GM23338 (cell line): ENCODE measurements around the gene RBM3. TPM values are rescaled to one million over a fixed set of nuclear protein-coding genes. Genes with fewer than 3 reads are reported as not detected.

Experiments
- ATAC-seq: fragments of 200-7000 bp; cut with Tn5 transposase; 3 replicates; pipeline ENCODE4 v1.9.1; 2020
- DNase-seq: peaks from one replicate; pipeline ENCODE4 v3.0.0-alpha.2; 2015; ENCODE audit warnings: low spot score
- H2AFZ ChIP-seq: fragments of 200-600 bp; sonication (generic); 2 replicates; pipeline ENCODE4 v1.8.0; 2016; ENCODE audit warnings: antibody characterized with exemption, mild to moderate bottlenecking, moderate library complexity
- H3F3A ChIP-seq: fragments of 200-600 bp; sonication (generic); replicated peaks from 2 replicates; pipeline ENCODE4 v1.8.0; 2017; ENCODE audit warnings: antibody characterized with exemption, mixed run types, low read depth
- H3K27ac ChIP-seq: fragments of 200-600 bp; sonication (generic); 2 replicates; pipeline ENCODE4 v1.6.1; 2016; ENCODE audit warnings: low read depth
- H3K27me3 ChIP-seq: fragments of 200-600 bp; sonication (generic); 2 replicates; pipeline ENCODE4 v1.8.0; 2016; ENCODE audit warnings: mild to moderate bottlenecking, mixed run types, moderate library complexity; ENCODE audit not compliant: insufficient read depth
- H3K36me3 ChIP-seq: fragments of 200-600 bp; sonication (generic); 2 replicates; pipeline ENCODE4 v1.8.0; 2016; ENCODE audit warnings: mild to moderate bottlenecking; ENCODE audit not compliant: insufficient read depth
- H3K4me1 ChIP-seq: fragments of 200-600 bp; sonication (generic); 2 replicates; pipeline ENCODE4 v1.8.0; 2016; ENCODE audit warnings: mild to moderate bottlenecking, moderate library complexity; ENCODE audit not compliant: insufficient read depth
- H3K4me2 ChIP-seq: fragments of 200-600 bp; sonication (generic); 2 replicates; pipeline ENCODE4 v1.7.1; 2017; ENCODE audit warnings: mixed run types
- H3K4me3 ChIP-seq: fragments of 200-600 bp; sonication (generic); 2 replicates; pipeline ENCODE4 v1.6.1; 2016; ENCODE audit warnings: mixed run types
- H3K79me2 ChIP-seq: fragments of 200-600 bp; sonication (generic); replicated peaks from 2 replicates; pipeline ENCODE4 v1.8.0; 2017; ENCODE audit warnings: mild to moderate bottlenecking; ENCODE audit not compliant: insufficient read depth
- H3K9me2 ChIP-seq: fragments of 200-600 bp; sonication (generic); 2 replicates; pipeline ENCODE4 v1.8.0; 2017; ENCODE audit not compliant: insufficient read depth
- H4K20me1 ChIP-seq: fragments of 200-600 bp; sonication (generic); replicated peaks from 2 replicates; pipeline ENCODE4 v1.8.0; 2017; ENCODE audit warnings: mild to moderate bottlenecking; ENCODE audit not compliant: insufficient read depth
- H3K27ac Mint-ChIP-seq: 2 replicates; pipeline ENCODE4 v1.8.0; 2020; ENCODE audit warnings: inconsistent platforms, mild to moderate bottlenecking, moderate library complexity, mixed read lengths
- H3K27me3 Mint-ChIP-seq: 3 replicates; pipeline ENCODE4 v1.8.0; 2022; ENCODE audit warnings: low read depth, mild to moderate bottlenecking, moderate library complexity, mixed read lengths, inconsistent platforms; ENCODE audit not compliant: insufficient read depth, poor library complexity
- H3K36me3 Mint-ChIP-seq: 3 replicates; pipeline ENCODE4 v1.8.0; 2021; ENCODE audit warnings: low read depth, mild to moderate bottlenecking, inconsistent platforms, moderate library complexity, mixed read lengths
- H3K4me1 Mint-ChIP-seq: 3 replicates; pipeline ENCODE4 v1.8.0; 2020; ENCODE audit warnings: mild to moderate bottlenecking, inconsistent platforms, mixed read lengths
- H3K4me3 Mint-ChIP-seq: 3 replicates; pipeline ENCODE4 v1.8.0; 2021; ENCODE audit warnings: moderate library complexity, mild to moderate bottlenecking, inconsistent platforms, mixed read lengths
- H3K9me3 Mint-ChIP-seq: 3 replicates; pipeline ENCODE4 v1.8.0; 2020; ENCODE audit warnings: moderate library complexity, mild to moderate bottlenecking, inconsistent platforms, mixed read lengths
- CREB1 ChIP-seq: fragments of 250-450 bp; sonication (Bioruptor Pico); IDR thresholded peaks from 2 replicates; pipeline ENCODE4 v1.5.0; 2020; ENCODE audit warnings: low read depth, mild to moderate bottlenecking, moderate library complexity
- EZH2phosphoT487 ChIP-seq: fragments of 200-600 bp; sonication (generic); IDR thresholded peaks from one replicate; pipeline ENCODE4 v1.8.1; 2018; ENCODE audit warnings: antibody characterized with exemption; ENCODE audit not compliant: unreplicated experiment
- JUNB ChIP-seq: IDR thresholded peaks from one replicate; pipeline ENCODE4 v1.6.1; 2016; ENCODE audit warnings: antibody characterized with exemption; ENCODE audit not compliant: unreplicated experiment
- NANOG ChIP-seq: IDR thresholded peaks from 2 replicates; pipeline ENCODE4 v1.6.1; 2016; ENCODE audit warnings: antibody characterized with exemption, borderline replicate concordance
- POLR2AphosphoS5 ChIP-seq: IDR thresholded peaks from 2 replicates; pipeline ENCODE4 v1.6.1; 2016; ENCODE audit warnings: antibody characterized with exemption, low read depth
- STAT1 ChIP-seq: IDR thresholded peaks from one replicate; pipeline ENCODE4 v1.6.1; 2016; ENCODE audit warnings: antibody characterized with exemption; ENCODE audit not compliant: unreplicated experiment
- ZNF114 ChIP-seq: fragments of 250-450 bp; sonication (Bioruptor Pico); IDR thresholded peaks from 2 replicates; pipeline ENCODE4 v1.5.0; 2020; ENCODE audit warnings: mild to moderate bottlenecking, moderate library complexity
- ZNF331 ChIP-seq: fragments of 250-450 bp; sonication (Bioruptor Pico); IDR thresholded peaks from 2 replicates; pipeline ENCODE4 v1.5.0; 2020; ENCODE audit warnings: low read depth, mild to moderate bottlenecking, moderate library complexity
- polyA plus RNA-seq: library from polyadenylated mRNA; unstranded; fragments of >200 nt; fragmentation: Nextera tagmentation; extraction: Ambion mirVana; gene quantifications from 2 replicates; pipeline ENCODE4 v1.2.1, GENCODE V29; 2016
- total RNA-seq: library from RNA; depleted of rRNA; stranded (reverse); fragments of >200 nt; shearing (Covaris generic); gene quantifications from 2 replicates; pipeline ENCODE4 v1.2.3, GENCODE V29; 2014
- TF ChIP-seq, protein P1 (sequence below), 2 experiments: fragments of 200-600 bp in 1 of 2; sonication (generic) in 1 of 2; conservative IDR thresholded peaks; 2 replicates each; pipeline versions ENCODE4 v1.5.1 to v1.6.1; 2016 to 2017; ENCODE audit warnings: antibody characterized with exemption in 2 of 2, low read depth in 2 of 2, mild to moderate bottlenecking in 2 of 2, moderate library complexity in 1 of 2
- TF ChIP-seq, protein P2 (sequence below): IDR thresholded peaks from one replicate; pipeline ENCODE4 v1.6.1; 2018; ENCODE audit warnings: antibody characterized with exemption; ENCODE audit not compliant: unreplicated experiment
- TF ChIP-seq, protein P3 (sequence below): IDR thresholded peaks from 2 replicates; pipeline ENCODE4 v1.6.1; 2016; ENCODE audit warnings: antibody characterized with exemption
- TF ChIP-seq, protein P4 (sequence below): fragments of 250-450 bp; sonication (Bioruptor Pico); IDR thresholded peaks from 2 replicates; pipeline ENCODE4 v1.5.0; 2020; ENCODE audit warnings: mild to moderate bottlenecking, moderate library complexity

The RBM3 gene
- total and polyA plus RNA-seq, 2 experiments from 2014 or later: 77.5 to 103 TPM

DNA sequence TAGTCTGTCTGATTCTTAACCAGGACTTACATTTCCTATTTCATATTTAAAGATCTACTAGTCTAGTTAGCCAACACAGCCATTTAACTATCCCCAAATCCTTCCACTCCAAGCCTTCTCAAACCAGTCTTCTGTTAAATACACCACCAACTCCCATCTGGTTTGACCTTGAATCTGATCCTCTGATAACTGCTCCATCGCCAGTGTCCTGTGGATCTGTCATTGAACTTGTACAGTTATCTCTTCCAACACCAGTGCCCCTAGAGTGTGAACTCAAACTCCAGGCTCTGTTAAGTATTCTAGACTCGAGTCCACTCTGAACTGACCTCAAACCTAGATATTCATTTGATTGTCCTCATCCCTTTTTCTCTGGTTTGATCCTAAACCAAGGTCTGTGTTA is 37.4 kb downstream of the RBM3 start (continued):
- TF ChIP-seq, protein P1, sequence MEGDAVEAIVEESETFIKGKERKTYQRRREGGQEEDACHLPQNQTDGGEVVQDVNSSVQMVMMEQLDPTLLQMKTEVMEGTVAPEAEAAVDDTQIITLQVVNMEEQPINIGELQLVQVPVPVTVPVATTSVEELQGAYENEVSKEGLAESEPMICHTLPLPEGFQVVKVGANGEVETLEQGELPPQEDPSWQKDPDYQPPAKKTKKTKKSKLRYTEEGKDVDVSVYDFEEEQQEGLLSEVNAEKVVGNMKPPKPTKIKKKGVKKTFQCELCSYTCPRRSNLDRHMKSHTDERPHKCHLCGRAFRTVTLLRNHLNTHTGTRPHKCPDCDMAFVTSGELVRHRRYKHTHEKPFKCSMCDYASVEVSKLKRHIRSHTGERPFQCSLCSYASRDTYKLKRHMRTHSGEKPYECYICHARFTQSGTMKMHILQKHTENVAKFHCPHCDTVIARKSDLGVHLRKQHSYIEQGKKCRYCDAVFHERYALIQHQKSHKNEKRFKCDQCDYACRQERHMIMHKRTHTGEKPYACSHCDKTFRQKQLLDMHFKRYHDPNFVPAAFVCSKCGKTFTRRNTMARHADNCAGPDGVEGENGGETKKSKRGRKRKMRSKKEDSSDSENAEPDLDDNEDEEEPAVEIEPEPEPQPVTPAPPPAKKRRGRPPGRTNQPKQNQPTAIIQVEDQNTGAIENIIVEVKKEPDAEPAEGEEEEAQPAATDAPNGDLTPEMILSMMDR (conservative IDR thresholded peaks at IDR 0.05; ENCODE audit: low read depth in 2 of 2): no peak
- no peak for TF ChIP-seq CREB1 (CRISPR knock-in tag)
- no peak for TF ChIP-seq POLR2AphosphoS5
- no peak for TF ChIP-seq STAT1
- no peak for TF ChIP-seq ZNF114 (CRISPR knock-in tag)
- no peak for TF ChIP-seq EZH2phosphoT487
- no peak for TF ChIP-seq ZNF331 (CRISPR knock-in tag)
- no peak for TF ChIP-seq JUNB
- TF ChIP-seq, protein P2, sequence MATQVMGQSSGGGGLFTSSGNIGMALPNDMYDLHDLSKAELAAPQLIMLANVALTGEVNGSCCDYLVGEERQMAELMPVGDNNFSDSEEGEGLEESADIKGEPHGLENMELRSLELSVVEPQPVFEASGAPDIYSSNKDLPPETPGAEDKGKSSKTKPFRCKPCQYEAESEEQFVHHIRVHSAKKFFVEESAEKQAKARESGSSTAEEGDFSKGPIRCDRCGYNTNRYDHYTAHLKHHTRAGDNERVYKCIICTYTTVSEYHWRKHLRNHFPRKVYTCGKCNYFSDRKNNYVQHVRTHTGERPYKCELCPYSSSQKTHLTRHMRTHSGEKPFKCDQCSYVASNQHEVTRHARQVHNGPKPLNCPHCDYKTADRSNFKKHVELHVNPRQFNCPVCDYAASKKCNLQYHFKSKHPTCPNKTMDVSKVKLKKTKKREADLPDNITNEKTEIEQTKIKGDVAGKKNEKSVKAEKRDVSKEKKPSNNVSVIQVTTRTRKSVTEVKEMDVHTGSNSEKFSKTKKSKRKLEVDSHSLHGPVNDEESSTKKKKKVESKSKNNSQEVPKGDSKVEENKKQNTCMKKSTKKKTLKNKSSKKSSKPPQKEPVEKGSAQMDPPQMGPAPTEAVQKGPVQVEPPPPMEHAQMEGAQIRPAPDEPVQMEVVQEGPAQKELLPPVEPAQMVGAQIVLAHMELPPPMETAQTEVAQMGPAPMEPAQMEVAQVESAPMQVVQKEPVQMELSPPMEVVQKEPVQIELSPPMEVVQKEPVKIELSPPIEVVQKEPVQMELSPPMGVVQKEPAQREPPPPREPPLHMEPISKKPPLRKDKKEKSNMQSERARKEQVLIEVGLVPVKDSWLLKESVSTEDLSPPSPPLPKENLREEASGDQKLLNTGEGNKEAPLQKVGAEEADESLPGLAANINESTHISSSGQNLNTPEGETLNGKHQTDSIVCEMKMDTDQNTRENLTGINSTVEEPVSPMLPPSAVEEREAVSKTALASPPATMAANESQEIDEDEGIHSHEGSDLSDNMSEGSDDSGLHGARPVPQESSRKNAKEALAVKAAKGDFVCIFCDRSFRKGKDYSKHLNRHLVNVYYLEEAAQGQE: no peak
- TF ChIP-seq, protein P3, sequence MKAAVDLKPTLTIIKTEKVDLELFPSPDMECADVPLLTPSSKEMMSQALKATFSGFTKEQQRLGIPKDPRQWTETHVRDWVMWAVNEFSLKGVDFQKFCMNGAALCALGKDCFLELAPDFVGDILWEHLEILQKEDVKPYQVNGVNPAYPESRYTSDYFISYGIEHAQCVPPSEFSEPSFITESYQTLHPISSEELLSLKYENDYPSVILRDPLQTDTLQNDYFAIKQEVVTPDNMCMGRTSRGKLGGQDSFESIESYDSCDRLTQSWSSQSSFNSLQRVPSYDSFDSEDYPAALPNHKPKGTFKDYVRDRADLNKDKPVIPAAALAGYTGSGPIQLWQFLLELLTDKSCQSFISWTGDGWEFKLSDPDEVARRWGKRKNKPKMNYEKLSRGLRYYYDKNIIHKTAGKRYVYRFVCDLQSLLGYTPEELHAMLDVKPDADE: no peak
- no peak for TF ChIP-seq NANOG

DNA sequence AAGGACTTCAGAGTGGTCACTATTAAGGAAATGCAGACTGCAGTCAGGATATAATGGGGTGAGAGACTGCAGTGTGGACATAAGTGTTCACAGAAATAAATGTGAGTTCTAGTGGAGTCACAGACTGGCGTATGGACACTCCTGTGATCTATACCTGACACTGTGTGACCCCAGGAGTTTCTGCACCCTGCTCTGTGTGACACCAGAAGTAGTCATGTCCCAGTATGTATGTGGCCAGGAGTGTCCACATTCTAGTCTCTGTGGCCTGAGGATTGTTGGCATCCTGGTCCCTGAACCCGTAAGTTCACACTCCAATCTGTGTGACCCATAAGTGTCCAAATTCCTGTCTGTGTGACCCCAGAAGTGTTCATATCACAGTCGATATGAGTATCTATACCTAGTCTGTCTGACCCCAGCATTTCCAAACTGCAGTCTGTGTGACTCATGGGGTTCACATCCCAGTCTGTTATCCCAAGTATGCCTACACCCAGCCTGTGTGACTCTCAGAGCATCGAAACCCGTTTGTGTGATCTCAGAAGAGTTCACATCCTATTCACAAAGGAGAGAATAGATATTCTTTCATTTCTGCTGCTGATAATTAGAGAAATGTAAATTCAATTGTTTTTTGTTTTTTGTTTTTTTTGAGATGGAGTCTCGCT is 39.3 kb downstream of the RBM3 start:
- ATAC-seq (no peak), DNase-seq (no peak)
- H3K79me2 ChIP-seq: no peaks in the 10 kb centered on the region
- Mint-ChIP-seq H3K9me3 (no peaks in the 10 kb centered on the region), H3K36me3 (no peaks in the 10 kb centered on the region), H3K4me1 (peaks cover 5% of the 10 kb centered on the region; the same call in 2 of the 3 replicates), H3K27ac (no peak overlapping the region), H3K27me3 (peaks cover 4% of the 10 kb centered on the region), H3K4me3 (no peak overlapping the region)
- H3K4me1 ChIP-seq: no peaks in the 10 kb centered on the region
- no peaks in the 10 kb centered on the region for H3K36me3 ChIP-seq
- no peaks in the 10 kb centered on the region for H3K9me2 ChIP-seq
- no peak overlapping the region for H3K27ac ChIP-seq
- H3F3A ChIP-seq: no peaks in the 10 kb centered on the region
- H3K4me3 ChIP-seq: no peak overlapping the region
- no peaks in the 10 kb centered on the region for H4K20me1 ChIP-seq
- H2AFZ ChIP-seq: no peak overlapping the region
- H3K4me2 ChIP-seq: no peak overlapping the region
- H3K27me3 ChIP-seq: no peaks in the 10 kb centered on the region
- TF ChIP-seq POLR2AphosphoS5 (no peak), CREB1 (CRISPR knock-in tag) (no peak), ZNF331 (CRISPR knock-in tag) (no peak), ZNF114 (CRISPR knock-in tag) (no peak), EZH2phosphoT487 (no peak), NANOG (no peak)
- TF ChIP-seq, protein P4, sequence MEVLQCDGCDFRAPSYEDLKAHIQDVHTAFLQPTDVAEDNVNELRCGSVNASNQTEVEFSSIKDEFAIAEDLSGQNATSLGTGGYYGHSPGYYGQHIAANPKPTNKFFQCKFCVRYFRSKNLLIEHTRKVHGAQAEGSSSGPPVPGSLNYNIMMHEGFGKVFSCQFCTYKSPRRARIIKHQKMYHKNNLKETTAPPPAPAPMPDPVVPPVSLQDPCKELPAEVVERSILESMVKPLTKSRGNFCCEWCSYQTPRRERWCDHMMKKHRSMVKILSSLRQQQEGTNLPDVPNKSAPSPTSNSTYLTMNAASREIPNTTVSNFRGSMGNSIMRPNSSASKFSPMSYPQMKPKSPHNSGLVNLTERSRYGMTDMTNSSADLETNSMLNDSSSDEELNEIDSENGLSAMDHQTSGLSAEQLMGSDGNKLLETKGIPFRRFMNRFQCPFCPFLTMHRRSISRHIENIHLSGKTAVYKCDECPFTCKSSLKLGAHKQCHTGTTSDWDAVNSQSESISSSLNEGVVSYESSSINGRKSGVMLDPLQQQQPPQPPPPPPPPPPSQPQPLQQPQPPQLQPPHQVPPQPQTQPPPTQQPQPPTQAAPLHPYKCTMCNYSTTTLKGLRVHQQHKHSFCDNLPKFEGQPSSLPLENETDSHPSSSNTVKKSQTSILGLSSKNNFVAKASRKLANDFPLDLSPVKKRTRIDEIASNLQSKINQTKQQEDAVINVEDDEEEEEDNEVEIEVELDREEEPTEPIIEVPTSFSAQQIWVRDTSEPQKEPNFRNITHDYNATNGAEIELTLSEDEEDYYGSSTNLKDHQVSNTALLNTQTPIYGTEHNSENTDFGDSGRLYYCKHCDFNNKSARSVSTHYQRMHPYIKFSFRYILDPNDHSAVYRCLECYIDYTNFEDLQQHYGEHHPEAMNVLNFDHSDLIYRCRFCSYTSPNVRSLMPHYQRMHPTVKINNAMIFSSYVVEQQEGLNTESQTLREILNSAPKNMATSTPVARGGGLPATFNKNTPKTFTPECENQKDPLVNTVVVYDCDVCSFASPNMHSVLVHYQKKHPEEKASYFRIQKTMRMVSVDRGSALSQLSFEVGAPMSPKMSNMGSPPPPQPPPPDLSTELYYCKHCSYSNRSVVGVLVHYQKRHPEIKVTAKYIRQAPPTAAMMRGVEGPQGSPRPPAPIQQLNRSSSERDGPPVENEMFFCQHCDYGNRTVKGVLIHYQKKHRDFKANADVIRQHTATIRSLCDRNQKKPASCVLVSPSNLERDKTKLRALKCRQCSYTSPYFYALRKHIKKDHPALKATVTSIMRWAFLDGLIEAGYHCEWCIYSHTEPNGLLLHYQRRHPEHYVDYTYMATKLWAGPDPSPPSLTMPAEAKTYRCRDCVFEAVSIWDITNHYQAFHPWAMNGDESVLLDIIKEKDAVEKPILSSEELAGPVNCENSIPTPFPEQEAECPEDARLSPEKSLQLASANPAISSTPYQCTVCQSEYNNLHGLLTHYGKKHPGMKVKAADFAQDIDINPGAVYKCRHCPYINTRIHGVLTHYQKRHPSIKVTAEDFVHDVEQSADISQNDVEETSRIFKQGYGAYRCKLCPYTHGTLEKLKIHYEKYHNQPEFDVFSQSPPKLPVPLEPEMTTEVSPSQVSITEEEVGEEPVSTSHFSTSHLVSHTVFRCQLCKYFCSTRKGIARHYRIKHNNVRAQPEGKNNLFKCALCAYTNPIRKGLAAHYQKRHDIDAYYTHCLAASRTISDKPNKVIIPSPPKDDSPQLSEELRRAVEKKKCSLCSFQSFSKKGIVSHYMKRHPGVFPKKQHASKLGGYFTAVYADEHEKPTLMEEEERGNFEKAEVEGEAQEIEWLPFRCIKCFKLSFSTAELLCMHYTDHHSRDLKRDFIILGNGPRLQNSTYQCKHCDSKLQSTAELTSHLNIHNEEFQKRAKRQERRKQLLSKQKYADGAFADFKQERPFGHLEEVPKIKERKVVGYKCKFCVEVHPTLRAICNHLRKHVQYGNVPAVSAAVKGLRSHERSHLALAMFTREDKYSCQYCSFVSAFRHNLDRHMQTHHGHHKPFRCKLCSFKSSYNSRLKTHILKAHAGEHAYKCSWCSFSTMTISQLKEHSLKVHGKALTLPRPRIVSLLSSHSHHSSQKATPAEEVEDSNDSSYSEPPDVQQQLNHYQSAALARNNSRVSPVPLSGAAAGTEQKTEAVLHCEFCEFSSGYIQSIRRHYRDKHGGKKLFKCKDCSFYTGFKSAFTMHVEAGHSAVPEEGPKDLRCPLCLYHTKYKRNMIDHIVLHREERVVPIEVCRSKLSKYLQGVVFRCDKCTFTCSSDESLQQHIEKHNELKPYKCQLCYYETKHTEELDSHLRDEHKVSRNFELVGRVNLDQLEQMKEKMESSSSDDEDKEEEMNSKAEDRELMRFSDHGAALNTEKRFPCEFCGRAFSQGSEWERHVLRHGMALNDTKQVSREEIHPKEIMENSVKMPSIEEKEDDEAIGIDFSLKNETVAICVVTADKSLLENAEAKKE (CRISPR knock-in tag): no peak
